NCI-H1417 treated with DMSO at 0.1 percent for 48 hours (cell line): Measurements from ENCODE around the gene MST1.

Experiments
- DNase-seq: peaks from one replicate; lab custom pipeline; 2025; lab: John Stamatoyannopoulos, UW

The MST1 gene

GRCh38 chr3:49717959-49718857 is 28.9 kb upstream of the MST1 start:
- no peak for DNase-seq

DNA sequence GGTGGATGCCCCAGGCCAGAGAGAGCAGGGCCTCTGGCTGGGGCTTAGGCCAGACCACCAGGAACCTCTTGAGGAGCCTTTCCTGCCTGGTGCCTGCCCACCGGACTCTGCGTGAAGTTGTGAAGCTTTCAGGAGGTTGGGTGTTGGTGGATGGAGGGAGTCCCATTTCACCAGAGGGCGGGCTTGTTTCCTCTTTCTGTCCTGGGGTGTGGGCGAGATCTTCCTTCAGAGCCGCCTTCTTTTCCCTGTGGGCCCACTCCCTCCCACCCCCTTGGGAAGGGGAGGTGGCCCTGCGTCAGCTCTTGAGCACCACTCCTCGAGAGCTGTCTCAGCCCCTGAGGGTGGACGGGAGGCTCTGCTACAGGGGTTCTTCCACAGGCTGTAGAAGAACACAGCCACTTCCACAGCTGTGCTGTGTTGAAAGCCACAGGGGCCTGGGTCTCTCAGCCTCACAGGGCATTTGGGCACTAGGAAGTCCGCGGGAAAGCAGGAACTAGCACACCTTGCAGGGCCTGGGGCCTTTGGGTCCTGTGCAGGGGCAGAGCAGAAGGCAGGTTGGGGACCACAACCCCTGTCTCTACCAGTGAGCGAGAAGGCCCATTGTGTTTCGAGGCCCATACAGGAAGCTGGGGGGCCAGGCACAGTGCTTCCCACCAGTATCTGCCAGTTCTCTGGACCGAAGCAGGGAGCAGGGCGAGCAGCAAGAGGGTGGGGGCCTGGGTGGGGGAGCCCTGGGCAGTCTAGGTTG is 28.1 kb upstream of the MST1 start:
- no peak for DNase-seq

DNA sequence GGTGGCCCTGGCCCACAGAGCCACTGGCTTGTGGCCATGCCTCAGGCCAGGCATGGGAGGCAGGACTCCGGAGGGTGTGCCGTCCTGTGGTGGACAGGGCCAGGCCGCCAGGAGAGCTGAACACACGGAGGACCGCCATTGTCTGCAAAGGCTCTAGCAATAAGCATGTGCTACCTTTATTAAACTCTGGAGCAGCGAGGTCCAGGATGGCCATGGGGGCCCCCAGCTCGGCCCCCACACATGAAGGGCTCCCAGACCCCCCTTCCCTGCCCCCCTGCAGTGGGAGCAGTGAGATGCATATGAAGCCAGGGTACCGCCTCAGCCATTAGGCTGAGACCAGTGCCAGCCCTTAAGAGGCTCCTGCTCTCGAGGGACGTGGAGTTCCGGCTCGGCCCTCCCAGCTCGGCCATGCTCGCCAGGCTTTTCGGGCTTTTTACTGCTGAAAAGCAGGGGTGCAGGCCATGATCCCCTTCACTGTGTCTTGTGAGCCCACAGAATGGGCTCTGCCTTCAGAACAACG is 27.5 kb upstream of the MST1 start:
- no peak for DNase-seq

- no peak for DNase-seq
Measured at GRCh38 chr3:49716169-49716568, 26.9 kb upstream of the MST1 start.

DNA sequence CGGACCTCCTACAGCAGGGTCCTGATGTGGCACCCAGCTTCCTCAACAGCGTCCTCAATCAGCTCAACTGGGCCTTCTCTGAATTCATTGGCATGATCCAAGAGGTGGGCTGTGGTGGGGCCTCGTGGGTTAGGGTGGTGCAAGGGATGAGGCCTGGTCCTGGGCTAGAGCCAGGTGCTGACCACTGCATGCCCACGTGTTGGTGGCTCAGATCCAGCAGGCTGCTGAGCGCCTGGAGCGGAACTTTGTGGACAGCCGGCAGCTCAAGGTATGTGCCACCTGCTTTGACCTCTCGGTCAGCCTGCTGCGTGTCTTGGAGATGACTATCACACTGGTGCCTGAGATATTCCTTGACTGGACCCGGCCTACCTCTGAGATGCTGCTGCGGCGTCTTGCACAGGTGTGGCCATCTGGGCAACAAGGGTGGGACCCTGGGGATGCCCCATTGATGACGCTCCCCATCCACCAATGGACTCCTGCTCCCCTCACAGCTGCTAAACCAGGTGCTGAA is 26.4 kb upstream of the MST1 start:
- no peak for DNase-seq

- DNase-seq: no peak
Measured at GRCh38 chr3:49714728-49715550, 25.7 kb upstream of the MST1 start.

DNA sequence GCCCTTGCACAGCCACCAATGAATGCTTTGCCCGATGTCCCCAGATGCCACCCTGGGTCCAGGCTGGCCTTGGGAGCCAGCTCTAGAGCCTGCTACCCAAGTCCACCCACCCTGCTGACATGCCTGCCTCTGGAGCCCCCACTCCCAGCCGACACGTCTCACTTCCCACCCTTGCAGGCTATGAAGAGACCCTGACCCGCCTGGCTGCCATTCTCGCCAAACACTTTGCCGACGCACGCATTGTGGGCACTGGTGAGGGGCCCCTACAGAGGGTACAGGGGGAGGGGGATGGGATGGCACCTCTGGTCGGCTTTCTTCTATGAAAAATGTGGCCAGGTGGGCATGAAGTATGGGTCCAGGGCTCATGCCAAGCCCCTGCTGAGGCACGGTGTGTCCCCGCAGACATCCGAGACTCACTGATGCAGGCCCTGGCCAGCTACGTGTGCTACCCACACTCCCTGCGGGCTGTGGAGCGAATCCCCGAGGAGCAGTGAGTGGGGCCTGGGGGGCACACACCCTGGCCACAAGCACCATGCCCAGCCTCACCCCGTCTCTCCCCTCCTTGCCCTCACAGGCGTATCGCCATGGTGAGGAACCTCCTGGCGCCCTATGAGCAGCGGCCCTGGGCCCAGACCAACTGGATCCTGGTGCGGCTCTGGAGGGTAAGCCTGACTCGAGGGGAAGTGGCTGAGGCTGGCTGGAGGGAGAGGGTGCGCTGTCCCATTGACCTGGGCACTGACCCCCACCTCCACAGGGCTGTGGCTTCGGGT is 24.2 kb upstream of the MST1 start:
- no peak for DNase-seq

DNA sequence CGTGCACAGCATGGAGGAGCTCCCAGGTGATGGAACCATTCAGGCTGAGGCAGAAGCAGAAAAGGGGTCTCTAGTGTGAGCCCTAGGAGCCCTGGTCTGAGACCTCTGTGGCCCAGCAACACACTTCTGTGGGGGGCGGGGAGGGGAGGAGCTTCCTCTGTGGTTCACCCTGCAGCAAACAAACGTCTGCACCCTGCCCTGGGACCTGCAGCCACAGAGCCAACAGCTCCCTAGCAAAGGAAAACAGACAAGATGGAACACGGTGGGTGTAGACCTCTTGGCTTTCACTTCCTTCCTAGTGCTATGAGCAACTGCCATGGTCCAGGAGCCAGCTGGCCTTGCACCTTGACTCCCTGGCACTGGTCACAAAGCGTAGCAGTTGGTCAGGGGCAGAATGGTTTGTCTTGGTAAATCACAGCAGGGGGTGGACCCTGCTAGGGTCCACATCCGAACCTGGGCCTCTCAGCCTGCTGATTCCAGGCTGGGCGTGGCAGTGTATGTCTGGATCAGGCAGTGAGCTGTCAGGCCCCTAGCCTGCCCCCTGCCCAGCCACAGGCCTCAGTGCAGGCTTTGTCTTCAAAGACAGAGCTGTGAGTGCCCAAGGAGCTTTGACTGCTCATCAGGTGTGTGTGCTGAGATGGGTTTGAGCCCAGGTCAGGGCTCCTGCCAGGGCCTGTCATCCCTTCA is 23.5 kb upstream of the MST1 start:
- no peak for DNase-seq

- no peak for DNase-seq
Measured at GRCh38 chr3:49712166-49712565, 22.9 kb upstream of the MST1 start.

DNA sequence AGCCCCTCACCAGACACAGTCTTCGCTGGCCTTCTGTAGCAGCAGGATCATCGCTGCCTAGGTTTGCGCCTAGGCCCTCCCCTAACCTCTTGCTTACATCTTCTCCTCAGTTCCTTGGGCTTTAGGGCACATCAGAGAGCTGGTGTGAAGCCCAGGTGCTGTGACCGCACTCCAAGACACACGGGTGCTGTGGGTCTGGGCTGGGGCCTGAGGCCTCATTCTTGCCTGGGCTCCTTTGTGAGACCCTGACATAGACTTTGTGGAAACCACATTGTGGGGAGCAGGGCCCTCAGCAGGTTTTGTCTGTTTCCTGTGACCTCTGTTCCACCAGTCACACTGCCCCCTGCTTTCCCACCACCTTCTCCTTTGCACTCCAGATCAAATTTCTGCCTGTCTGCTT is 22.2 kb upstream of the MST1 start:
- DNase-seq: no peak

DNA sequence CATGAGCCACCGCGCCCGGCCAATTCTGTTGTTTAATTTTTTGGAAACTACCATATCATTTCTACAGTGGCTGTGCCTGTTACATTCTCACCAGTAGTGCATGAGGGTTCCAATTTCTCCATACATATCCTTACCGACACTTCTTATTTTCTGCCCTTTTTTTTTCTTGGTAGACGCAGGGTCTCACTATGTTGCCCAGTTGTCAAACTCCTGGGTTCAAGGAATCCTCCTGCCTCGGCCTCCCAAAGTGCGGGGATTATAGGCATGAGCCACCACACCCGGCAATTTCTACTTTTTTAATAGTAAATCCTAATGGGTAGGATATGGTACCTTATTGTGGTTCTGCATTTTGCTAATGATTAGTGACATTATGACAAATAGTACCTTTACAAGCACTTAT is 20.6 kb upstream of the MST1 start:
- no peak for DNase-seq

- no peak for DNase-seq
Measured at GRCh38 chr3:49707113-49707480, 17.8 kb upstream of the MST1 start.

DNA sequence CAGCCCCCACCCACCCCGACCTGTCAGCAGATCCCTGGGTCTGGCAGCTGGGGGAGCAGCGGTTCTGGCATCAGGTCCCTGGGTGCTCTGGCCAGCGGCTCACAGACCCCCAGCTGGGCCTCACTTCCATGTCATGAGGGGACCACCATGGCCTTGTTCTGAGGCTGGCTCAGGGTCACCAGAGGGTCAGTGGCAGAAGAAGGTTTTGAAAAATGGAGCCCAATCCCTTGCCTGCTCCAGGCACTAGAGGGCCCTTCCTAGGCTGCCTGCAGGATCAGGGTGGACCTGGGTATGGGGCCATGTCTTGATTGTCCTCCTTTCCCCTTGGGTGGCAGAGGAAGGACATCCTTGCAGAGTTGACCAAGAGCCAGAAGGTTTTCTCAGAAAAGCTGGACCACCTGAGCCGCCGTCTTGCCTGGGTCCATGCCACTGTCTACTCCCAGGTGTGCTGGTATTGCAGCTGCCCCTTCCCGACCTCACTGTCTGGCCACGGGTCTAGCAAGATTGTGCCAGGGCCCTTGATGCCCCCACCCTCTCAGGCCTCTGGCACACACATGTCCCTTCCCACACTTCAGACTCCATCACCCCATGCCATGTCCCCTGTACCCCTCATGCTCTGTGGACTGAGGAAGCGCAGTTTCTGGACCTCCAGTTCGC is 17.3 kb upstream of the MST1 start:
- DNase-seq: no peak

GRCh38 chr3:49705390-49705960 is 16.2 kb upstream of the MST1 start:
- no peak for DNase-seq

GRCh38 chr3:49704629-49705028 is 15.4 kb upstream of the MST1 start:
- no peak for DNase-seq

DNA sequence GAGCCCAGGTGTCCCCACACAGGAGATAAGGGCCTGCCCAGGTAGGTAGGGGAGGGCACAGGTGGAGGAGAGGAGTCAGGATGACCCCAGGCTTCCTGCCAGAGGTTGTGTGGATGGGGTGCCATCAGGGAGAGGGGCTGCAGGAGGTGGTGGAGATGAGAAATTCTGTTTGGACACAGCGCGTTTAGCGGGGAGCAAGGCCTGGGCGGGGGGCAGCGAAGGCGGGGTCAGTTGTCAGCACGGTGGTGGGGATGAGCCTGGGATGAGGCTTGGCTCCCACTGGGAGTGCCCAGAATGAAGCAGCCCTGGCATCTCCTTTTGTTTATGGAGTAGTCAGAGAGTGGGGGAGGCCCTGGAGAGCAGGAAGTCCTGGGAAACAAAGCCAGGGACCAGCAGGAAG is 14.7 kb upstream of the MST1 start:
- DNase-seq: no peak

- no peak for DNase-seq
Measured at GRCh38 chr3:49703443-49703927, 14.2 kb upstream of the MST1 start.

GRCh38 chr3:49702672-49703071 is 13.4 kb upstream of the MST1 start:
- no peak for DNase-seq

DNA sequence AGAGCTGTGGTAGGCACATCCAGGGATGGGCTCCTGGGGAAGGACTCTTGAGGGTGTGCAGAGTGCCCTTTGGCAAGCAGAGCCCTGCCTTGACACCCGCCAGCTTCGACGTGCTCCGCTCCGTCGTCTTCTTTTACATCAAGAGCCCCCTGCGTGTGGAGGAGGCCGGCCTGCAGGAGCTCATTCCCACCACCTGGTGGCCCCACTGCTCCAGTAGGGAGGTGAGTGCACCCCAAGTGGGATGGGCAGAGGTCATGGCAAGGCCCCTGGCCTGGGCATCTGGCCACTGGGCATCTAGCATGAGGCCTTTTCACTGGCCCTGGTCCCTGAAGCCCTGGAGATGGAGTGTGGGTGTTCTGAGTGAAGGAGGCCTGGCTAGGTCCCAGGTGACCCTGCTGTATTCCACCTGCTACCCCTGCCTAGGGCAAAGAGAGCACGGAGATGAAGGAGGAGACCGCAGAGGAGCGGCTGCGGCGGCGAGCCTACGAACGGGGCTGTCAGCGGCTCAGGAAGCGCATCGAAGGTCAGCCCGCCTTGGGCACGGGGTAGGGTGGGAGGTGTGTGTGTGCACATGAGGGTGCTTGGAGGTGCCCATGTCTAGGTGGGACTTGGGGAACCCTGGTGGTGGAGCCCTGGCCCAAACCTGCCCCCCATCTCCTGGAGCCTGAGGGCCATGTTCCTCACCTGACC is 12.3 kb upstream of the MST1 start:
- no peak for DNase-seq
